NCI-H2081 (cell line): ENCODE results near the gene CACNA2D3.

Experiments
- DNase-seq, 2 experiments: peaks; one replicate each; lab custom pipeline; 2025; lab: John Stamatoyannopoulos, UW

Gene CACNA2D3

DNA sequence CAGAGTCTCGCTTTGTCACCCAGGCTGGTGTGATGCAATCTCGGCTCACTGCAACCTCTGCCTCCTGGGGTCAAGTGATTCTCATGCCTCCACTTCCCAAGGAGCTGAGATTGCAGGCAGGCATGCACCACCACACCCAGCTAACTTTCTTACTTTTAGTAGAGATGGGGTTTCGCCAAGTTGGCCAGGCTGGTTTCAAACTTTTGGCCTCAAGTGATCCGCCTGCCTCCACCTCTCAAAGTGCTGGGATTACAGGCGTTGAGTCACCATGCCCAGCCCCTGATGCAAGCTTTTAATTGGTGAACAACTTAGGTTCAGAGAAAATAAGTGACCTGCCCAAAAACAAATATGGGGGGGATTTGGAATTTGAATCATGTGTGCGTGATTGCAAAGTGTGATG is 559.4 kb downstream of the CACNA2D3 start:
- no peak for DNase-seq

DNA sequence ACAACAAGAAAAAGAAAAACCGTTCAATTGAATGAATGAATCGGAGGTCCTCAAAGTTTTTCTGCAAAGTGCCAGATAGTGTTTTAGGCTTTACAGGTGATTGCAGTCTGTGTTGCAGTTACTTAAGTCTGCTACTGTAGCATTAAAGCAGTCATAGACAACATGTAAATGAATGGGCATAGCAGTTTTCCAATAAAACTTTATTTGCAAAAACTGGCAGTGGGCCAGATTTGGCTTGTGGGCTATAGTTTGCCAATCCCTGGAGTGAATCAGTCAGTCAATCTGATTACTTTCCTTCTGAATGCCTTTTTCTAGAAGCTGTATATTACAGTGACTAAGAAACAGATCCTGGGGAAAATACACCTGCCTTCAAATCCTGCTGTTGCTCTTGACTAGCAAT is 562.9 kb downstream of the CACNA2D3 start:
- no peak for DNase-seq

DNA sequence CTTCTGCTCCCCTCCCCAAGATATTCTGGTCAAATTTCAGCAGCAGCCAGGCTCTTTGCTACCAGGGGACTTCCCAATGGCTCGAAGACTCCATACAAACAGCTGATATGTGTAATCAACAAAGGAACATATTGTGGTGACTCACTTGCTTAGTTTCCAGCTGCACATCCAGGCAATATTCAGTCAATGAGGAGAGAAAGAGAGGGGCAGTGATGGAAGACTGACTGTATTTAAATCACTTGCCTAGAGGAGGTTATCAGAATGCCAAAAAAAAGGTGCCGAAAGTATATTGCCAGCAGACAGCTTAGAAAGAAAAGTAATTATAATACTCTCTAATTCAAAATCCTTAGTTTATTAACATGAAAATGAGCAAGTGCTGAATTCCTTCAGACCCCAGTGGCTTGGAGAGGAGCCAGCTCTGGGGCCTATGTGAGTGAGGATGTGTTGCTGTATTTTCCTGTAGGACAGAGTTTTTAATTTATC is 569.0 kb downstream of the CACNA2D3 start:
- no peak for DNase-seq

DNA sequence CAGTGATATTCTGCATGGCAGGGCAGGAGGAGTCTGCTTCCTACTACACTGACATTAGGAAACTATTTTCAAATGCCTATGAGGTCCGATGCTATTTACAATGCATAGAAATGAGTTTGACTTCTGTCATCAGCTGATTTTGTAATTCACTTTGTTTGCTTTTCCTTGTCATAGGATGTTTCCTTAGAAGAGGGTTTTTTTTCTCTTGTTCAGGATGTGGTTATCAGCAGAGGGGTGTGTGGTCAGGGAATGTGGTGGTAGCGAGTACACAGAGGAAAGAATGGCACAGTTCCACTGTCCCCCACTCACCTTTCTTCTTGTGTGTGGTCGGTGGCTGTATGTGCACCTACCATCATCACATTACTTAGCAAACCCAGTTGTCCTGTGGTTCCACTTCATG is 574.0 kb downstream of the CACNA2D3 start:
- no peak for DNase-seq

DNA sequence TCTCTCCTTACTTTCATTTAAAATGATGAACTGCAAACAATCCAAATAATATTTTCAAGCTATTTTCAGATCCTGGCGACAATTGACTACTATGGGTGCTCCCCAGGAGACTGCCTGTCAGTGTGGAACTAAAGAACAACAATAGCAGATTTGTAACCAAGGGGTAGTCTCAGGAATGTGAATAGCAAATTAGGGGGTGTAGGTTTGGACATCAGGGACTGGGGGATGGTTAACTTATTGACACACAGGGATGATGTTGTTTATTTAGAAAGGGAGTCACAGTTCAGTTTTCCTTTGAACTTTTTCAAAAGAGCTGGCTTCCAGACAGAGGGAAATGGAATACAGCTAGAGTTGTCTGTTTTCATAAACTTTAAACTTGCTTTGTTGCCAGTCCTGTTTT is 575.7 kb downstream of the CACNA2D3 start:
- no peak for DNase-seq

DNA sequence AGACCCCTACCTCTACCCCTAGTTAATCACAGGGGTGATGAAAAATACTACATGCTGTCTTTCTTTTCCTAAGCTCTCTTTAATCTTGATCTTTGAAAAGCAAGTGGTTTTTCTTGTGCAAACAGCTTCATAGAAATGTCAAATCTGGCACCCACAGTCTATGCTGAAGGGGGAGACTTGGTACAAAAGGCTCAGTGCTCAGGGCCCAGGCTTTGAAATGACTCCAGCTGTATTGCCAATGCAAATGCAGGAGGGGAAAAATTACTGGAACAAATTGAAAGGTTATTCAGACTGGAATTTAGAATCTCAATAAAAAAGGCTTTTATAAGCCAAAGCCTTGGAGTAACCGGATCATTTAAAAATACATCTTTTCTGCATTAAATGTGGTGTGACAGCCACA is 581.6 kb downstream of the CACNA2D3 start:
- no peak for DNase-seq

DNA sequence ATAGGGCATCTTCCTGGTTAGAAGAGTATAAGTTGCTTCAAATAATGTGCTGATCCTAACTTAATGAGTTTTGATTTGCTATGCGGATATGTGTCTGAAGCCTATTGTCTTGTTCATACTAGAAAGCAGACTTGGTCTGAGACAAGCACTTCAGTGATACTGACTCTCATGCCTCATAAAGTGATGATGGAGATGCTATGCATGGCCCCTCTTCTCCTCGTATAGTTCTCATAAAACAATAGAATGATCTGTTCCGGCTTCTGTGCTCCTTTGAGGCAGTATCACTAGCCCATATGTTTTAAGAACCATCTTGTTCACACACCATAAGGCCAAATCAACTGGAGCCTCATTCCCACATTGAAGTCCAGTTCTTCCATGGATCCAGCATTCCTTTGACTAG is 583.4 kb downstream of the CACNA2D3 start:
- DNase-seq = no peak

DNA sequence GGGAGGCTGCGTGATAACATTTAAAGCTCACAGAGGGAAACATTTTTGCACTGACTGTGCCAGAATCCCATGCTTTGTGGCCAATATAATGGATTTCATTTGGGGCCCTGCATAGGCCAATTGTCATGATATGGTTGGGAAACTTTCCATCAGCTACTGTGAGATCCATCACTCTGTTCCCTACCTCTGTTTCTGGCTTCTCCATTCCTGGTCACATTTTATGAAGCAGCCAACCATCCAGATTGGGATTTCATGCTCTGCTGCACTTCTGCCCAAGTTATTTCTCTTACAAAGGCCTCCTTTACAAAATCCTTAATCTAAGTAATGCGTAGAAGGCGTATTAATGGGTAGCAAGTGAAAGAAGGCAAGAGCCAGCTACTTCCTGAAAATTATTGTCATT is 584.4 kb downstream of the CACNA2D3 start:
- no peak for DNase-seq

DNA sequence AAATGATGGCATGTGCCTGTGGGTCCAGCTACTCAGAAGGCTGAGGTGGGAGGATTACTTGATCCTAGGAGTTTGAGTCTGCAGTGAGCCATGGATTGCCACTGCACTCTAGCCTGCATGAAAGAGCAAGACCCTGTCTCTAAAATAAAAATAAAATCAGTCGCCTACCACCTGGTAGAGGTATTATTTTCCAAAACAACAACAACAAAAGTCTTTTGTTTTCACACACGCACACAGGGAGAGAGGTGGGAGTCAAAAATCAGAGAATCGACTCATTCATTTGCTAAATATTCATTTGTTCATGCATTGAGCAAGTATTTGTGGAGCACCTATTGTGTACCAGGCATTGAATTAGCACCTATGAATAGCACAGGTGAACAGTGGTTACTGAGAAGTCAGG is 587.4 kb downstream of the CACNA2D3 start:
- DNase-seq = no peak

DNA sequence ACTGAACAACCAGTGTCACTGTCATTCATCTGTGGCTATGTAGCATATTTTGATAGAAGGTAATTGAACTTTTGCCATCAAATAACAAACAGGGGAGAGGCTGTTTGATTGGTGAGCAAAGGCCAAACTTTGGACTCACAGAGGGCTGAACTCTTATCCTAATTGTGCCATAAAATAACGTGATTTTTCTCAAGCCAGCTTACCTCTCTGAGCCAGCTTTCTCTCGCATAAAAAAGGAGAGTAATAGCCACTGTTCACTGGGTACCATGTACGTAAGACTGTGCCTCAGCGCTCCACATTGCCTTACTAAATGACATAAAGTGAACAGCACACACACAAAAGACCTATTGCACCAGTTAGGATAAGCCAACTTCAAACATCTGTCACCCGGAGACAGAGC is 588.6 kb downstream of the CACNA2D3 start:
- no peak for DNase-seq

DNA sequence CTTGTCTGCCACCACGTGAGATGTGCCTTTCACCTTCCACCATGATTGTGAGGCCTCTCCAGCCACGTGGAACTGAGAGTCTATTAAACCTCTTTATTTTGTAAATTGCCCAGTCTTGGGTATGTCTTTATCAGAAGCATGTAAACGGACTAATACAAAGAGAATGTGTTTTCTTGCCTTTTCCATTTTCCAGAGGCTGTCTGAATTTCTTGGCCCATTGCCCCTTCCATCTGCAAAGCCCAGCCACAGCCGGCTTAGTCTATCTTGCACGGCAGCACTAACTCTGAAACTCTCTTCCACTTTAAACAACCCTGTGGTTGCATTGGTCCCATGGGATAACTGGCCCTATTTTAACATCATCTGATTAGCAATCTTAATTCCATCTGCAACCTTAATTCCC is 590.2 kb downstream of the CACNA2D3 start:
- no peak for DNase-seq

DNA sequence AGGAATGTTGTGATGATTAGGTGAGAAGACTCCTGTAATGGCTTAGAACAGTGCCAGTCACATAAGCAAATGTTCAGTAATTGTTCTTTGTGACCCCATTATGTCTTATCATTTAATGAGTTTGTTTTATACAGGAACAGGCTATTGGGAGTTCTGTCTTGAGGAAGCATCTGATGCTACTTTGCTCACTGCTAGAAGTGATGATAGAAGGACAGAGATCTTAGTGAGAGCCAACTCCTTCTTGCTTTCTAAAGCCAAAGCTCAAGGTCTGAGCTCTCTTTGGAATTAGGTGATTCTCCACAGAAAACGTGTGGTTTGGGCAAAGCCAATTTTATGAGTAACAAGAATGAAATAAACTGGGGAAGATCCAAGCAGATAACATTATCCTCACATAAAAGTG is 590.7 kb downstream of the CACNA2D3 start:
- DNase-seq = no peak

DNA sequence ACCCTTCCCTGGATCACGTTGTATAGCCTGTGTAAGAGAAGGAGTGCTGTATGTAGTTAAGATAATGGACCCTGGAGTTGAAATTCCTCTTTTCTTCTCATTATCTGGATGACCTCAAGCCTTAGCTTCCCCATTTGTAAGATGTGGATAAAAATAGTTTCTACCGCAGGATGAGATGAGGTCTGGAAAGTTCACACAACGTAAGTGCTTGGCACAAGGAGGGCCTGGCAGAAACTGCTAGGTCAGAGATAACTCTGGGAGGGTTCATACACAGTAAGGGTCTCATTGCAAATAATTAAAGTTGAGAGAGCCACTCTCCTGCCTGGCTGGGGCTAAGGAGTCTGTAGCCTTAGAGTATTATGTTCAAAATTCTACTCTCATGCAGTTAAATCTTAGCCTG is 591.1 kb downstream of the CACNA2D3 start:
- DNase-seq = no peak

DNA sequence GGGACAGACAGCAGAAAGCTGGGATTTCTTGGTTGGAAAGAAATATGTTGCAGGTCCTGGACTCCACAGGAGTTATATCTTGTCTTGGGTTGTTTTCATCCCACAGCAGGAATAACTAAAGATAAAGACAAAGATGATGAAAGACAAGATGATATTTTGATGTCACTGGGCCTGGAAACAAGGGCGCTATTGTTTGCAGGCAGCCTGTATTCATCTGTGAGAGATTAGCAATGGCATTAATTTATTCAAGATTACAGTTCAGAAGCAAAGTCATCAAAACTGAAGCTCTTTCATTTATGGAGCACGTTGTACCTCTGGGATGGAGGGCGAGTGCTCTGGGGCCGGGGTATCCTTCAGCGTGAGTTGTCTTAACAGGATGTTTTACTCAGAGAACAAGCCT is 591.7 kb downstream of the CACNA2D3 start:
- DNase-seq = no peak

DNA sequence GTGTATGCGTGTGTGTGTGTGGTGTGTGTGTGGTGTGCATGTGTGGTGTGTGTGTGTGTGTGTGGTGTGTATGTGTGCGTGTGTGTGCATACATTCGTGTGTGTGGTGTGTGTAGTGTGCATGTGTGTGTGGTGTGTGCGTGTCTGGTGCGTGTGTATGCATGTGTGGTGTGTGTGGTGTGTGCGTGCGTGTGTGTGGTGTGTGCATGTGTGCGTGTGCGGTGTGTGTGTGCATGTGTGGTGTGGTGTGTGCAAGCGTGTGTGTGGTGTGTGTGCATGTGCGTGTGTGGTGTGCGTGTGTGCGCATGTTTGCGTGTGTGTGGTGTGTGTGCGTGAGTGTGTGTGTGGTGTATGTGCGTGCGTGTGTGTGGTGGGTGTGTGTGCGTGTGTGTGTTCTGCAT is 595.2 kb downstream of the CACNA2D3 start:
- no peak for DNase-seq

DNA sequence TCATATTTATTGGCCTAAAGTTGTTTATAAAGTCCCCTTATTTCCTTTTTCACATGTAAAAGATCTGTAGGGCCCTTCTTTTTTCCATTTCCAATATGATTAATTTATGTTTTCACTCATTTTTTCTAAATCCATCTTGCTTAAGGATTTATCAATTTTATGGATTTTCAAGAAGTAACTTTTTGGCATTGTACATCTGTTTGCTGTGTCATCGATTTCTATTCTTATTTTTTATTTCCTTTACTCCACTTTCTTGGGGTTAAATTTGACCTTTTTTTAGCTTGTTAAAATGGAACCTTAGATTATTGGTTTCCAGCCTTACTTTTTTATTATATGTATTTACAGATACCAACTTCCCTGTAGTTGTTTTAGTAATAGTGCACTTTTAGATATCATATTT is 597.6 kb downstream of the CACNA2D3 start:
- no peak for DNase-seq

DNA sequence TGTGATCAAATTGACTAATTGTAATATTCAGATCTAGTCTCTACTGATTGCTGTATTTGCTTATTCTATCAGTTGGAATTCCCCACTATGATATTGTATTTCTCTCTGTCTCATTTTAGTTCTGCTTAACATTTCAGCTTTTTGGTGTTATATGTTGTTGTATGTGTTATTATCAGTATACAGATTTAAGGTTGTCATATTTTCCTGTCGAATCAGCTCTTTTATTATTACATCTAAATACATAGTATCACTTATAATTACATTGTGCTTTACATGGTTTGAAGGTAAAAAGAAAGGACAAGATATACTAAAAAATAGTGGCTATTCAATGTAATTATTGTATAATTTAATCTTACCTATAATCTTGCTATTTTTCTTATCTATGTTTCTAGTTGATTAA is 598.3 kb downstream of the CACNA2D3 start:
- no peak for DNase-seq

DNA sequence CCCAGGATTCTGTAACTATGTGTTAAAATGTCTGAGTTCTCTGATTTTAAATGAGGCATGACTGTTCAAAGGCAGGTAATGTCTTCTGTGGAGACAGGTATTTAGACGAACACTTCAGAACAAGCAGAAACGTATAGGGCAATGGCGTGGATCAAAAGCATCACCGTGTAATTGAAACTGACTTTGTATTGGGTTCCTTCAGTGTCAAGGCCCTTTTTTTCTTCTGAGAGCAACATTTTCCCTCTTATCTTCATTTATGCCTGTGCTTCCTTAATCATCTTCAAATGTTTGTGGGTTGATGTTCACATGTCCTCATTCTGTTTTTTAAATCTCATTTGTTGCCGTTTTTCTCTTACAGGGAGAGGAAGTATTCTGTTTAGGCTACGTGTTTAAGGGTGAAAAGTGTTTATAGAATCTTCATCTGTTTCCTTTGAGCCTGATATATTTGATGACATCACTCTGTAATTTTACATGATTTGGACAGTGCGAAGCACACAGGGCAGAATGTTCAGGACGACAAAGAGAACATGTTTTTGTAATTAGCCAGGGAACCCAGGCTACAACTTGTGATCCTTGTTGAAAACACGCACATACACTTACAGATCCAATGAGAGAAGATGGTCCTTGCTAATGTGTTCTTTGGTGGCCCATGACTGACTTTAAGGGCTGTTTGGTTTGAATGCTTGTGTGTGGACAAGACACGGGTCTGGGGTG is 609.5 kb downstream of the CACNA2D3 start:
- DNase-seq = no peak

DNA sequence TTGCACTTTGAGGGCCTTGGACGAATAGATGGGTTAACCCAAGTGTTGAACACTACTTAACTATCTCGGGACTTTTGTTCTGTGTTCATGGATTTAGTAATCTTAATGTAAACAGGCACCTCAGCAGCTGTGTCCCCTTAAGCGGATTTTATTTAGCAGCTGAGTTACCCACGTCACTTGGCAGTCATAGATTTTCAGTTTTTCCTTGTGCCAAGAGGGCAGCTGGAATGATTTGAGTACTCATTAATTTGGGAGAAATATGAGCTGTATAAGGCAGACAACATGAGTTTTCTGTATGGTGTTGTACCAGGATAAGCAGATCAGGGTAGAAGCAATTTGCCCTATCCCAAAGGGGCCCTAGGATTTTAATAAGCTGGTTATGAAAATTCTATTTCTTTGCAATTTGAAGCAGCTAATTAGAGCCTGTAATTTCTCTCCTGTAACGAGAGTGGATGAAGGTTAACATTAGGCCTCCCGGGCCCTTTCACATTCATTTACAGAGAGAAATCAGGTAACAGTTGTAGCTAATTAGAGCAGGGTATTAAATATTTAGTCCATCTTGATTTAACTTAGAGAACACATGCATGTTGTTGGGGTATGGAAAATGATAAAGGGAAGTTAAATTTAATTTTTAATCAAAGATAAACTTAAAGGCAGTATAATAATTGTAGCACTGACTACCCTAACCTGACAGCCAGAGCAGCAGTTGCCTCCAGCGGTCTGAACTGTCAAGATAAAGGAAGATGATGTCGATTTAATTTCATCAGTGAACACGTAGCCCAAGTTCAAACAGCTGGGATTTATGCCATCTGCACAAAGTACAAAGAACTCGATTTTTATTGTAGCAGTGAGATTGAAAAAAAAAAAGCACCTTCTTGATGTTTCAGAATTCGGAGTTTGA is 611.0 kb downstream of the CACNA2D3 start:
- peak; percentile 3 to 66 for DNase-seq

DNA sequence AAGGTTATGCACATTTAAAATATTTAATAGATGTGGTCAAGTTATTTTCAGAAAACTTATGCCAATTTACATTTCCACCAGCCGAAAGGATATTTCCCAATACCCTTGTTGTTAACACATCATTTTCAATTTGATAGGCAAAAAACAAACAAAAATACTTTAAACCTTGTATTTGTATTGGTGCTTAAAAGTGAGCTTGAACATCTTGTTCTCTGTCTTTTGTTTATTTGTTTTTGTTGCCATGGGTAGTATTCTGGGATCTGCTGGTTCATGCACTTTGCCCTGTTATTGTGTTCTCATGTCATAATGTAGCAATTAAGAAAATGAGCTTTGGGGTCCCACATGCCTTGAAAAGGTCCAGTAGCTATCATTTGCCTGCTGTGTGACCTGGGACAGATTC is 614.1 kb downstream of the CACNA2D3 start:
- DNase-seq = no peak

DNA sequence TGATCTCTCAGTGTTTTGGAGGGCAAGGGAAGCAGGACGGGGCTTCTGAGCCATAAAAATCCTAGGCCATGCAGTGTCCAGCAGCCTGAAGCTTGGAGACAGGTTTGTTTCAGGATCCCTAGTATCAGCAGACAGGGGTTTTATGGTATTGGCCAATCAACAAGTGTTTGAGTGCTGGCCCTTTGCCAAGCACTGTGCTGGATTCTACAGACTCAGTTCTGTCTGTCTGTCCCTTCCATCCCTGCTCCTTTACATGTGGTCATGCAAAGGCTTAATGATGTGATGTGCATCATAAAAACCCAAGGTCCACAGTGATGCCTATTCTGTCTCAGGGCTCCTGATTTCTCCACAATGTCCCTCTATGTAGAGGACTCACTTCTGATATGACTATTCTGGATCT is 621.4 kb downstream of the CACNA2D3 start:
- DNase-seq = no peak

DNA sequence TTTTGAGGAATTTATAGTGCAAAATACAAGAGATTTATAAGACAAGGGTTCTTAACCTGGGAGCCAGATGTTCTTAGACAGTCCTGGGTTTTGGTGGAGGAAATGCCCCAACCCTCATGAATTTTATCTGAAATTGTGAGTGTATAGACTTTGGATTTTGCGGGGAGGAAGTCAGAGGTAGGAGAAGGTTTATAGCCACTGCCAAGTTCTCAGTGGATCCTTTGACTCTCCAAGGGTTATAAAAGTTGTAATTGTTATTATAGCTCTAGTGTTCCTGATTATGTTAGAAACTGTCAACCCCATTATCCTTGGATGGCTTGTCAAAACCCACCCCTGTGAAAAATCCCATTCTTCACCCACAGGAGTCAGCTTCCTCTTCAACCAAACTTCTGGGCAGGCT is 621.9 kb downstream of the CACNA2D3 start:
- DNase-seq = no peak

DNA sequence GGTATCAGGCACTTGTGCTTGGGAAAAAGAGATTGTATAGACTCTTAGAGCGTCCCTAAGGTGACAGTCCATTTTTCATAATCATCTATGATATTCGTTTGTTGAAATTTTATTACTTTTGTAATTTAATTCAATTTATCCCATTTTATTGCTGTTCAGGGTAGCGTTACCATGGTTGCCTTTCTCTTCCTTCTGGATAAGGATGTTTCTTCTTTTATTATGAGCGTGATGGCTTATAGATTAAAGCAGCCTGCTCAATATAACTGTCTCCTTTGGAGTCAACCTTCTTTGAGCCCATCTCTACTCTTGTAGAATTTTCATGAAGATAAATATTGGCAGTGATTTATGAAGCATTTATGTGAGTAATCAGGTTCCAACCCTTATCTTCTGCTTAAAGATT is 623.5 kb downstream of the CACNA2D3 start:
- no peak for DNase-seq
